ENCODE data around the gene CLDN1. TPM values are rescaled to one million over a fixed set of nuclear protein-coding genes. Genes with fewer than 3 reads are reported as not detected.

Gene CLDN1
- total RNA-seq, 1 experiment from 2014 or later: 1.0 TPM

- Histone ChIP-seq H2AFZ (ENCODE audit: low read length) (no peak overlapping the region), H3K23ac (ENCODE audit: insufficient read length, low read depth, low read length) (no peak overlapping the region)
- no peaks in the 10 kb centered on the region for H3K4me1 Mint-ChIP-seq
Measured at GRCh38 chr3:190338717-190339116, 16.5 kb upstream of the CLDN1 start.

More at GRCh38 chr3:190338717-190339116, 16.5 kb upstream of the CLDN1 start:
- H3K4me2 ChIP-seq (ENCODE audit: insufficient read depth, insufficient read length, low read length): no peak overlapping the region
- no peak overlapping the region for H3K27ac ChIP-seq (ENCODE audit: insufficient read length, low read depth, low read length)
- DNase-seq: no peak
- no peak overlapping the region for H2BK120ac ChIP-seq (ENCODE audit: low read depth, low read length, poor library complexity, severe bottlenecking)
- no peak overlapping the region for H2AK5ac ChIP-seq (ENCODE audit: insufficient read length, low read length)
- H4K8ac ChIP-seq (replicated peaks; ENCODE audit: insufficient read length, low read depth, low read length): no peak overlapping the region
- no peaks in the 10 kb centered on the region for H3K23me2 ChIP-seq (ENCODE audit: insufficient read length, low read depth, low read length, poor library complexity, severe bottlenecking)
- TF ChIP-seq CTCF (conservative IDR thresholded peaks at IDR 0.05): no peak
- no peaks in the 10 kb centered on the region for H3K79me2 ChIP-seq (ENCODE audit: insufficient read depth, low read length)
- no peak overlapping the region for H3K56ac ChIP-seq (ENCODE audit: insufficient read length, low read depth, low read length)
- no peaks in the 10 kb centered on the region for H3K27me3 Mint-ChIP-seq (ENCODE audit: low read depth)
- H3T11ph ChIP-seq (ENCODE audit: low read length): no peak overlapping the region
- no peak overlapping the region for H2BK5ac ChIP-seq (ENCODE audit: insufficient read length, low read length)
- H3K9me3 Mint-ChIP-seq: peaks cover 0 to 14% of the 10 kb centered on the region in 2 experiments; a peak in 3 of 5 replicates
- H2BK12ac ChIP-seq (ENCODE audit: insufficient read length, low read depth, low read length): no peak overlapping the region
- H3K27ac Mint-ChIP-seq: no peak overlapping the region
- no peak overlapping the region for H3K14ac ChIP-seq (ENCODE audit: insufficient read depth, low read length)
- H2BK15ac ChIP-seq (ENCODE audit: low read depth, low read length): no peak overlapping the region
- no peaks in the 10 kb centered on the region for H3K4me1 ChIP-seq (ENCODE audit: insufficient read depth, low read length)
- H3K79me1 ChIP-seq (ENCODE audit: insufficient read depth, low read depth, low read length, poor library complexity, severe bottlenecking): no peaks in the 10 kb centered on the region
- no peaks in the 10 kb centered on the region for H3K27me3 ChIP-seq (ENCODE audit: insufficient read depth, low read length)
- no peak overlapping the region for H2BK20ac ChIP-seq (ENCODE audit: low read depth, low read length, poor library complexity, severe bottlenecking)
- H3K18ac ChIP-seq (ENCODE audit: insufficient read length, low read depth, low read length): no peak overlapping the region
- H4K91ac ChIP-seq (ENCODE audit: insufficient read length, low read depth, low read length): no peak overlapping the region
- no peak overlapping the region for H4K5ac ChIP-seq (ENCODE audit: insufficient read length, low read depth, low read length)
- H3K9me3 ChIP-seq (ENCODE audit: control insufficient read depth, low read depth, low read length): no peaks in the 10 kb centered on the region
- no peak overlapping the region for H3K4ac ChIP-seq (ENCODE audit: low read depth, low read length)
- no peaks in the 10 kb centered on the region for H4K20me1 ChIP-seq (ENCODE audit: control insufficient read depth, insufficient read depth, insufficient read length)
- no peak overlapping the region for H3K4me3 Mint-ChIP-seq
- H3K36me3 Mint-ChIP-seq (ENCODE audit: insufficient read depth in 1 of 3, low read depth in 3 of 3): no peaks in the 10 kb centered on the region; a peak in 1 of 7 replicates
- H3K9ac ChIP-seq (ENCODE audit: extremely low read depth, insufficient read length, low read length): no peak overlapping the region

Measured in H9 (cell line).